ENCODE results near the gene RTL1. TPM values are rescaled to one million over a fixed set of nuclear protein-coding genes. Genes with fewer than 3 reads are reported as not detected.

The RTL1 gene
- total RNA-seq, 1 experiment from 2014 or later: not detected

- no peak overlapping the region for H4K91ac ChIP-seq (ENCODE audit: insufficient read length, low read depth, low read length)
- no peaks in the 10 kb centered on the region for H4K20me1 ChIP-seq (ENCODE audit: control insufficient read depth, insufficient read depth, insufficient read length)
- H3K4me2 ChIP-seq (ENCODE audit: insufficient read depth, insufficient read length, low read length): no peak overlapping the region
- no peak overlapping the region for H3K56ac ChIP-seq (ENCODE audit: insufficient read length, low read depth, low read length)
- H3K9me3 ChIP-seq (ENCODE audit: control insufficient read depth, low read depth, low read length): no peaks in the 10 kb centered on the region
- no peak overlapping the region for H3K4me3 Mint-ChIP-seq
- no peak overlapping the region for H2BK120ac ChIP-seq (ENCODE audit: low read depth, low read length, poor library complexity, severe bottlenecking)
- H4K8ac ChIP-seq (replicated peaks; ENCODE audit: insufficient read length, low read depth, low read length): no peak overlapping the region
- H3K79me1 ChIP-seq (ENCODE audit: insufficient read depth, low read depth, low read length, poor library complexity, severe bottlenecking): no peaks in the 10 kb centered on the region
- H3K14ac ChIP-seq (ENCODE audit: insufficient read depth, low read length): no peak overlapping the region
- H3K23ac ChIP-seq (ENCODE audit: insufficient read length, low read depth, low read length): no peak overlapping the region
- no peak for DNase-seq
- WGBS (ENCODE audit: extremely low coverage, insufficient read length, low lambda C conversion rate): no CpG with 5 or more reads among the region's 3 CpGs
- no peak overlapping the region for H2AFZ ChIP-seq (ENCODE audit: low read length)
- H3T11ph ChIP-seq (ENCODE audit: low read length): no peak overlapping the region
- no peak overlapping the region for H3K27ac Mint-ChIP-seq
- H3K4me1 Mint-ChIP-seq: no peaks in the 10 kb centered on the region
- H2AK5ac ChIP-seq (ENCODE audit: insufficient read length, low read length): no peak overlapping the region
- H3K18ac ChIP-seq (ENCODE audit: insufficient read length, low read depth, low read length): no peak overlapping the region
- no peaks in the 10 kb centered on the region for H3K79me2 ChIP-seq (ENCODE audit: insufficient read depth, low read length)
- no peak overlapping the region for H3K27ac ChIP-seq (ENCODE audit: insufficient read length, low read depth, low read length)
- H3K9ac ChIP-seq (ENCODE audit: extremely low read depth, insufficient read length, low read length): no peak overlapping the region
- no peaks in the 10 kb centered on the region; the same call in 1 of the 2 replicates for H3K27me3 Mint-ChIP-seq (ENCODE audit: low read depth)
- H3K4ac ChIP-seq (ENCODE audit: low read depth, low read length): no peak overlapping the region
- H2BK20ac ChIP-seq (ENCODE audit: low read depth, low read length, poor library complexity, severe bottlenecking): no peak overlapping the region
- no peak overlapping the region for H2BK12ac ChIP-seq (ENCODE audit: insufficient read length, low read depth, low read length)
- no peak for TF ChIP-seq CTCF (conservative IDR thresholded peaks at IDR 0.05)
- H3K4me1 ChIP-seq (ENCODE audit: insufficient read depth, low read length): no peaks in the 10 kb centered on the region
- no peak overlapping the region for H4K5ac ChIP-seq (ENCODE audit: insufficient read length, low read depth, low read length)
- H3K36me3 Mint-ChIP-seq (ENCODE audit: insufficient read depth in 1 of 3, low read depth in 3 of 3): no peaks in the 10 kb centered on the region
- H2BK5ac ChIP-seq (ENCODE audit: insufficient read length, low read length): no peak overlapping the region
- no peaks in the 10 kb centered on the region for H3K27me3 ChIP-seq (ENCODE audit: insufficient read depth, low read length)
- H2BK15ac ChIP-seq (ENCODE audit: low read depth, low read length): no peak overlapping the region
- H3K23me2 ChIP-seq (ENCODE audit: insufficient read length, low read depth, low read length, poor library complexity, severe bottlenecking): no peaks in the 10 kb centered on the region
- H3K9me3 Mint-ChIP-seq: no peaks in the 10 kb centered on the region
These were observed 46.5 kb upstream of the RTL1 start for GRCh38 chr14:100950024-100950423.

Data from H9 (cell line).